HG02571 (cell line): ENCODE data around the gene SYT3.

Experiments used
- ATAC-seq: cut with Tn5 transposase; IDR thresholded peaks from one replicate; pipeline ENCODE4 v1.9.1; 2021; ENCODE audit warnings: mild to moderate bottlenecking, moderate library complexity; ENCODE audit not compliant: unreplicated experiment

The SYT3 gene

DNA sequence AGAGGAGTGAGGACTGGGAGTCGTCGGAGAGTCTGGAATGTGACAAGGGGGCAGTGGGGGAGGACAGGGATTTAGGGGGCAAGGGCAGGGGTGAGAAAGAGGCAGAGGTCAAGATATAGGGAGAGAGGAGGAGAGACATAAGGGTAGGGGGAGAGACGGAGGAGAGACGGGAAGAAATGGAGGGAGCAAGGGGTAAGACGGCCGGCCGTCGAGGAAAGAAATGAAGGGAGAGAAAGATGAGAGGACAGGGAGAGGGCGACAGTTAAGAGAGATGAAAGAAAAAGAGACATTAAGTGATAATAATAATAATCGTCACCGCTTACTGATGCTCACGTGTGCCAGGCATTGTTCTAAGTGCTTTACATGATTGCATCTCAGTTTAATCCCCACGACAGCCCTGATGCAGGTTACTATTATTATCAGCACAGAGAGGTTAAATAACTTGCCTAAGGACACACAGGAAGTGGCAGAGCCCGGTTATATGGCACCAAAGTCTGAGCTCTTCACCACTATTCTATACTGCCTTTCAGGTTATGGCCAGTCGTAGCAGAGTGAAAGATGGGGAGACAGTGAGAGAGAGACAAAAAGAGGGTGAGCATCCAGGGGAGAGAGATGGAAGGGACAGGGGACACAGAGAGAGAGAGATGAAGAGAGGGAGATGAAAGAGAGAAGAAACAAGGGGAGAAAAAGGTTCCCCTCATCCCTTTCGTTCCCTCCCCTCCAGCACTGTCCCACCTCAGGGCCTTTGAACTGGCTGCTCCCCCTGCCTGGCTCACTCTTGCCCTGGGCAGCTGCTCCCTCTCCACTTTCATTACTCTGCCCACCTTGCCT lies 23.2 kb upstream of the SYT3 start:
- ATAC-seq: no peak

DNA sequence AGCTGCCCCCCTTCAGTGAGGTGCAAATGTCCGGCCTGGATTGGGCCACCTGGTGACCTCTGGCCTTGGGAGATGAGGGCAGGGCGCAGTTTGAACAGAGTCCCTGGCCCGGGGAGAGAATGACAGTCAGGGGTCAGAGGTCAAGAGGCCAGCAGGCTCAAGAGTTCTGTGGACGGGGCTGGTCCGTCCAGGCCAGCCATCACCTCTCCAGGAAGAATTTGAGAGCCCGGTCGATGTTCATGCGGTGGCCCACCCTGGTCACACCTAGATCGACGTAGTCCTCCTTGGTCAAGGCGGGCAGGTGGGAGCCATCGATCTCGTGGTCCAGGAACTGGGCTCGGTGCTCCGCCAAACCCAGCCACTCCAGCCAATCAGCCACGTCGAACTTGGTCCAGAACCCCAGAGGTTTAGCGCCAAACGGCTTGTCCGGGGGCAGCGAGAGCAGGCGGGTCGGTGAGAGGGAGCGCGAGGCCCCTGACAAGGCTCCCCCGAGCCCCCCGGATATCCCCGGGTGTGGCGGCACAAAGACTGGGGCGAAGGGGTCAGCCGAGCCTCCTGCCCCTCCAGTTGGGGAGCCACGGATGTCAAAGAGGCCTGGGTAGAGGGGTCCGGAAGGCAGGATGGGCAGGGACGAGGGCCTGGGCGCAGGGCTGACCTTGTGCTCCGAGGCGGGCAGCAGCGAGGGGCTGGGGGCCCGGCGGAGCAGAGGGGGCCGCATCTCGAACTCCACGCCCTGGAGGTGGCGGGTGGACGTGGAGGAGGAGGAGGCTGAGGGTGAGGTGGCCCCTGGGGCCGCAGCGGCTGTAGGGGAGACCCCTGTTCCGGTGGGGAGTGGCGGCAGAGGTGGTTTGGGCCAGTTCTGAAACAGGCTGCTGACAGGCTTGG lies 22.3 kb upstream of the SYT3 start:
- no peak for ATAC-seq

- ATAC-seq: no peak
Measured at GRCh38 chr19:50661023-50661422, 21.3 kb upstream of the SYT3 start.

- ATAC-seq: no peak
Measured at GRCh38 chr19:50660088-50660366, 20.3 kb upstream of the SYT3 start.

DNA sequence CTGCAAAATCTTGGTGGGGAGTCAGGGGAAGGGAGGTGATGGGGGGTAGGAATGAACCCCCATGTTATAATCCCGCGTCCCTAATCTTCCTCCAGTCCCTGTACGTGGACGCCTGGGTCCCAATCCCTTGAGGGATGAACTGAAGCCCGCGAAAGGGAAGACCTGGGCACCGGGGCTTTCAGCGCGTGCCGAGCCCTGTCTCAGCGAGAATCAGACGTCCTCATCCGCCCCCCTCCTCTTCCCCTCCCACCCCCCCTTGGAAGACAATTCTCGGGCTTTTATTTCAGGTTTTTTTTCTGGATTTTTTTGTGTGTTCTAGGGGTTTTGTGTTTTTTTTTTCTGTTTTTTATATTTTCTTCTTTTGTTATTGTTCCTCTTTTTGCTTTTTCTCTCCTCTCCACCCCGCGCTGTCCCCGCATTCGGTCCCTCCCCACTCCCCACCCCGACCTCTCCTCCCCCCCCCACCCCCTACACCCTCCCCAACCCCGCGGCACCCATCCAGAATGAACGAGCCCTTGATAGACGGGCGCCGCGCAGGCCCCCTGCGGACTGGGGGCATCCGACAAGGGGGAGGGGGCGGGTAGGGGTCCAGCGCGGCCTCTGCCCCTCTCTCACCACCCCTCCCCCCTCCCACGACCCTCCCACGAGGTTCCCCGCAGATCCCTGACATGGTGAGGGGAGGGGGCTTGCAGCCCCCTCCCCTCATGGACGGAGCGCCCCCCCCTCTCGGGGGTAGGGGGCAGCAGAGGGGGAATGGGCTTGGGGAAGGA lies 19.8 kb upstream of the SYT3 start:
- no peak for ATAC-seq

DNA sequence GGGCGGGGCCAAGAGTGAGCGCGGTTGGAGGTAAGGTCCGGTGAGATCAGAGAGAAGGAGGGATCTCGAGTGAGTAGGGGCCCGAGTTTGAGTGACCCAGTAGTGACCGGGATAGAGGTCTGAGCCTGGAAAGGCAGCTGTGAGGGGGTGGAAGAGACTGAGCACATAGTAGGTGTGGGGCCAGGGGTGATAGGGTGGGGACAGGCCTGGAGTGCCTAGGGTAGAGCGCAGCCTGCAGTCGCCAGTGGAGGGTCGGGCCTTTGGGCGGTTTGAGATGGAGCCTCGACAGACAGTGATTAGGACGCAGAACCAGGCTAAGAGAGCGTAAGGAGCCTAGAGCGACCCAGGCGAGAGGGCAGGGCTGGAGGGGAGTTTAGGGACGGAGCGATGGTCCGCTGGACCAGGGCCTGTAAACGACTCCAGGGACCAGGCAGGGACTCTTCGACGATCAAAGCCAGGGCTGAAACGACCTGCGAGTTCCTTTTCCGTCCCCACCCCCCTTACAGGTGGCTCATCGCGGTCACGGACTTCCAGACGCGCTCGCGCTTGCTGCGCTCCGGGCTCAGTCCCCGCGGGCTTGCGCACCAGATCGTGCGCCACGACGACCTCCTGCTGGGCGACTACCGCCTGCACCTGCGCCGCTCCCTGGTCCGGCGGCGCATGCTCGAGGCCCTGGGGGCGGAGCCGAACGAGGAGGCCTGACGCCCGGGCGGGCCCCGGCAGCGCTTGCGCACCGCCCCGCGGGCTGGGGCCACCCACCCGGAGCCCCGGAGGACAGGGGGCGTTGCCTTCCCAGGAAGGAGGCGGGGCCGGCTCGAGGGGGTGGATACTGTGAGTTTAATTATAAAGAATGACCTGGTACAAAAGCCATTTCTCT lies 19.0 kb upstream of the SYT3 start:
- ATAC-seq: no peak

DNA sequence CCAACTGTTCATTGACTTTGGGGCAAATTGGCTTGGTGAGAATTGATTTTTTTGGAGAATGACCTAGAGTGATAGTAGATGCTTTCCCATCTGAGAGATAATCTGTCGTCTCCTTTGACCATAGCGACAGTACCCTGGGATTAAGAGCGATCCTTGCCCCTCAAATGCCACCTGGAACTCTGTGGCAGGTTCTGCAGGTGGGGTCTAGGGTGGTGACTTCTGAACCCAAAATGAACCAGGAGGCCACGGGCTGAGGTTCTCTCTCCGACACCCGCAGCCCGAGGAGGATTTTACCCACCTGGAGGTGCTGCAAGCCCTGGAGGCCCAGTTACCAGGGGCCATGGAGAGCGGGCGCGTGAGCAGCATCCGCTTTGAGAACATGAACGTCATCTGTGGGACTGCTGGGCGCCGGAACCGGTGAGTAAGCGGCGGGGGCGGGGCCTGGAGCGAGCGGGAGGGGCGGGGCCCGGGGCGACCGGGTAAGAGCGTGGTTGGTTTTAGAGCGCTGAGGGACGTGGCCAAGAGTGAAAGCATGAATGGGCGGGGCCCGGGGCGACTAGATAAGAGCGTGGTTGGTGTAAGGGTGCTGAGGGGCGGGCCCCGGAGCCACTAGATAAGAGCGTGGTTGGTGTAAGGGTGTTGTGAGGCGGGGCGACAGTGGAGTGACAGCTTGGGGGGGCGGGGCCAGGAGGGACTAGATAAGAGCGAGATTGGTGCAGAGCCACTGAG lies 18.2 kb upstream of the SYT3 start:
- no peak for ATAC-seq

GRCh38 chr19:50657222-50657669 lies 17.6 kb upstream of the SYT3 start:
- ATAC-seq: no peak

GRCh38 chr19:50654882-50655281 lies 15.2 kb upstream of the SYT3 start:
- no peak for ATAC-seq

- no peak for ATAC-seq
Measured at GRCh38 chr19:50652722-50653121, 13.0 kb upstream of the SYT3 start.

DNA sequence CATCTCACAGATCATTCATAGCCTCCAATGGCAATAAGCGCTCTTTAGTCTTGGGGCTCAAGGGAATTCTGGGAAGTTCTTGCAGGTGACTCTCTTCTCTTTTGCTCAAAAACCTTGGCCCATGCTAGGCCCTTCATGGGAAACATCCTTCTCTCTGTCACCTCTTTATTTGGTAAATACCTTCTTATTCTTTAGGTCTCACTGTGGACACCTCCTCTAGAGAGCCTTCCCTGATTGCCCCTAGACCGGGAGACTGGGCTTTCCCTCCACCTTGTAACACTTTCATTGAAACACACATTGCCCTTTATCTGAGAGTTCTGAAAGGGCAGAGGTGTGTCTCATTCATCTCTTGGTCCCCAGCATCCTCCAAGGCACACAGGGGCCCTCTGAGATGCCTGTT lies 11.5 kb upstream of the SYT3 start:
- ATAC-seq: no peak

DNA sequence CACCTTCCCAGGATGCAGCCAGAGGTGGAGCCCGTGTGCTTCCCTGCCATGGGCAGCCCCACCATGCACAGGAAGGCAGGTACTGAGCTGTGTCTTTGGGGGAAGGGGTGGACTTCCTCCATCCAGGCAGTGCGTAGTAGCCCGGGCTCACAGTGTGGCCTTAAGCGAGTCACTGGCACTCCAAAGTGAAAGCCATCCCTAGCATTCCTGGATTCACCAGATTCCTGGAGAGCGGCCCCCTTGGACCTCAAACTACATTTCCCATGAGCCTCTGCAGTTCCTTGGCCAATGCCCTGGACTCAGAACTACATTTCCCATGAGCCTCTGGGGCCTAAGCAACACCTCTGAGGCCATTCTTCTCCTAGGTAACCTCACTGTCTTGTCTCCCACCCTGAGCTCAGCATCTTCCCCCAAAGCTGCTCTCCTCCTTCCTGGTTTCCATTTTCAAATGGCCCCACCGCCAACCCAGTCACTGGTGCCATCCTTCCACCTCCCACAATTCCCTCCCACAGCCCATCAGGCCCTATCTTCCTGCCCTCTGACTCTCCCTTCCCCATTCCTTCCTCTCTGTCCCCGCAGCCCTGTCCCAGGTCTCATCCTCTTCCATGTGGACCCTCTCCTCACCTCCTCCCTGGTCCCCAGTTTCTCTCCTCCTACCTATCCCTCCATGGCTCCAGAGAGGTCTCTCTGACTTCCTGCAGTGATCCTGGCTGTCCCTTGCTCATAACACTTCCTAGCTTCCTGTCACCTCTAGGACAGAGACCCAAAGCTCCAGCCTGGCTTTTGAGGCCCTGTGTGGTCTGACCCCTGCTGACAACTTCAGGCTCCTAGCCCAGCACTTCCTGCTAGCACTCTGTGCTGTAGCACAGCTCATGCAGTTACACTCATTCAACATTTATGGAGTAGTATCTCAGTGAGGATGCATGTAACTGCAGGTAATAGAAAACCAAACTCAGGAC lies 10.0 kb upstream of the SYT3 start, which contains the start of gene C19orf81:
TSS of gene C19orf81 (plus strand) at position 13 of the 959 bp plus-strand sequence. CDS start at position 13, 0 bp downstream.
- no peak for ATAC-seq

GRCh38 chr19:50648659-50649058 lies 9.0 kb upstream of the SYT3 start:
- no peak for ATAC-seq

- no peak for ATAC-seq
Measured at GRCh38 chr19:50647879-50648615, 8.4 kb upstream of the SYT3 start.

DNA sequence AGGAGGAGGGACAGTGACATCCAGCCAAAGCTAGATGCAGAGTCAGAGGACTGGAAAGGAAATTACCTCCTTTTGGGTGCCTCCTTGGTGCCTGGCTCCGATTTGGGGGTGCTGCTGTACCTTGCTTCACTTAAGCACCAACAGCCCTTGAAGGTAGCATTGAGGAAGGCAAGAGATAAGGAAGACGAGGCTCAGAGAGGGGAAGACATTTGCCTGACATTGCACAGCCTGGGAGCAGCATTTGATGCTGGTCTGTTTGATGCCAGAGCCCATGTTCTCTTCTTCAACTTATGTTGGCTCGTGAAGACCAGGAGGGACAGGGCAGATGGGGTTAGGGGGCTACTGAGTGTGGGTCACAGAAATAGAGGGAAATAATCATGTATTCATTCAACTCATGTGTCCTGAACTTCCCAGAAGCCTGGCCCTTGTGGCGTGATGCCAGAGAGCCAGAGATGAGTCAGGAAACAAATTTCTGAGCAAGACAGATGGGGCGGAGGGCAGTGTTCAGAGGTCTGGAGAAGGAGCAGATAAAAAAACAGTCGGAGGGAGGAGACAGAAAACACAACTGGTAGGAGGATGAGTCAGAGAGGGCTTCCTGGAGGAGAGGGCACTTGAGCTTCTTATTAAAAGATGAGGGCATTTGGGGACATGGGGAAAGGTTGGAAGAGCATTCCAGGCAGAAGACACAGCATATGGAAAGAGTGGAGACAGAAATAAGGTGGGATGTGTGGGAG lies 6.6 kb upstream of the SYT3 start:
- ATAC-seq: no peak

DNA sequence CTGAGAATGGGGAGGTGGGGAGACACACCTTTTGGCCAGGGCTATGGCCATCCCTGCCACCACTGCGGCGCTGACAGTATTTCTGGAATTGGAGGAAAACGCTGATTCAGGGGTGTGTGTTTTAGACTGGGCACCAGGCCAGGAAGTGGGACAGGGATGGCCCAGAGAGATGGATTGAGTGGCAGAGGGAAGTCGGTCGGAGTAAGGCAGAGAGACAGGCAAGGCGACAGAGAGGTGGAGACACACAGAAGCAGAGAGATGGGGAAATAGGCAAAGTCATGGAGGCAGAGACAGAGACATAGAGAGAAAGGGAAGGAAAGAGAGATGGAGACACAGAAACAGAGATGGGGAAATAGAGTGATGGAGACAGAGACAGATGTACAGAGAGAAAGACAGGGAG lies 5.4 kb upstream of the SYT3 start:
- no peak for ATAC-seq

- no peak for ATAC-seq
Measured at GRCh38 chr19:50644315-50644915, 4.7 kb upstream of the SYT3 start.
